Neural progenitor cell (in vitro differentiated cells): ENCODE measurements around the gene MYLK. TPM values are rescaled to one million over a fixed set of nuclear protein-coding genes. Genes with fewer than 3 reads are reported as not detected.

Experiments
- DNase-seq: peaks from one replicate; pipeline ENCODE4 v3.0.0-alpha.2; 2016; ENCODE audit warnings: low spot score
- H2AFZ ChIP-seq: fragments of 200-600 bp; sonication (generic); replicated peaks from 2 replicates; pipeline ENCODE4 v1.6.1; 2016; ENCODE audit warnings: antibody characterized with exemption
- H3F3A ChIP-seq: fragments of 200-600 bp; sonication (generic); 2 replicates; pipeline ENCODE4 v1.6.1; 2016; ENCODE audit warnings: antibody characterized with exemption, low read depth
- H3K27ac ChIP-seq: fragments of 200-600 bp; sonication (generic); 2 replicates; pipeline ENCODE4 v1.5.1; 2016; ENCODE audit warnings: mild to moderate bottlenecking
- H3K27me3 ChIP-seq: fragments of 200-600 bp; sonication (generic); 2 replicates; pipeline ENCODE4 v1.6.1; 2016; ENCODE audit warnings: mild to moderate bottlenecking, moderate library complexity
- H3K36me3 ChIP-seq: fragments of 200-600 bp; sonication (generic); 2 replicates; pipeline ENCODE4 v1.5.1; 2016
- H3K4me1 ChIP-seq: fragments of 200-600 bp; sonication (generic); 2 replicates; pipeline ENCODE4 v1.6.1; 2016; ENCODE audit warnings: mixed run types
- H3K4me2 ChIP-seq: fragments of 200-600 bp; sonication (generic); 2 replicates; pipeline ENCODE4 v1.6.1; 2016
- H3K4me3 ChIP-seq: fragments of 200-600 bp; sonication (generic); 2 replicates; pipeline ENCODE4 v1.5.1; 2016
- H3K79me2 ChIP-seq: fragments of 200-600 bp; sonication (generic); 2 replicates; pipeline ENCODE4 v1.6.1; 2016; ENCODE audit warnings: low read depth
- H3K9ac ChIP-seq: fragments of 200-600 bp; sonication (generic); 2 replicates; pipeline ENCODE4 v1.6.1; 2016
- H3K9me3 ChIP-seq: fragments of 200-600 bp; sonication (generic); 2 replicates; pipeline ENCODE4 v1.5.1; 2016; ENCODE audit warnings: low read depth
- H4K20me1 ChIP-seq: fragments of 200-600 bp; sonication (generic); 2 replicates; pipeline ENCODE4 v1.6.1; 2016; ENCODE audit warnings: low read depth
- H3K27ac Mint-ChIP-seq: 3 replicates; pipeline ENCODE4 v1.8.0; 2021; ENCODE audit warnings: mixed read lengths
- H3K27me3 Mint-ChIP-seq: 2 replicates; pipeline ENCODE4 v1.8.0; 2022; ENCODE audit warnings: low read depth, mild to moderate bottlenecking, inconsistent platforms, moderate library complexity, mixed read lengths; ENCODE audit not compliant: insufficient read depth
- H3K36me3 Mint-ChIP-seq: 3 replicates; pipeline ENCODE4 v1.8.0; 2021; ENCODE audit warnings: mixed read lengths
- H3K4me1 Mint-ChIP-seq: 3 replicates; pipeline ENCODE4 v1.8.0; 2021; ENCODE audit warnings: mixed read lengths
- H3K4me3 Mint-ChIP-seq: 3 replicates; pipeline ENCODE4 v1.8.0; 2021; ENCODE audit warnings: mild to moderate bottlenecking, moderate library complexity, mixed read lengths
- H3K9me3 Mint-ChIP-seq: 3 replicates; pipeline ENCODE4 v1.8.0; 2020; ENCODE audit warnings: mixed read lengths
- CTCF ChIP-seq: fragments of 200-600 bp; sonication (generic); IDR thresholded peaks from 2 replicates; pipeline ENCODE4 v1.5.1; 2017; ENCODE audit warnings: antibody characterized with exemption, mild to moderate bottlenecking
- EZH2 ChIP-seq: fragments of 200-600 bp; sonication (generic); IDR thresholded peaks from 2 replicates; pipeline ENCODE4 v1.6.1; 2017; ENCODE audit warnings: antibody characterized with exemption, mild to moderate bottlenecking, moderate library complexity
- EZH2phosphoT487 ChIP-seq: fragments of 200-600 bp; sonication (generic); IDR thresholded peaks from 2 replicates; pipeline ENCODE4 v1.6.1; 2017; ENCODE audit warnings: antibody characterized with exemption
- total RNA-seq: library from RNA; depleted of rRNA; stranded (reverse); fragments of >200 nt; gene quantifications from 2 replicates; pipeline ENCODE4 v1.2.3, GENCODE V29; 2015; ENCODE audit warnings: low replicate concordance

MYLK gene
- total RNA-seq, 1 donor from 2014 or later, result 28.4 TPM

GRCh38 chr3:123767009-123767372 is 117.1 kb downstream of the MYLK start:
- Histone ChIP-seq H3K27ac (peak overlapping the region; percentile 43), H3K36me3 (no peaks in the 10 kb centered on the region), H3F3A (peaks cover 15% of the 10 kb centered on the region), H3K4me3 (no peak overlapping the region), H3K79me2 (no peaks in the 10 kb centered on the region), H3K27me3 (no peaks in the 10 kb centered on the region), H4K20me1 (no peaks in the 10 kb centered on the region), H3K9me3 (no peaks in the 10 kb centered on the region), H3K4me2 (peak overlapping the region; percentile 60), H3K9ac (no peak overlapping the region), H2AFZ (no peak overlapping the region), H3K4me1 (peaks cover 15% of the 10 kb centered on the region)
- Mint-ChIP-seq H3K36me3 (peaks cover 25% of the 10 kb centered on the region), H3K4me3 (no peak overlapping the region), H3K27ac (no peak overlapping the region), H3K27me3 (peaks cover 5% of the 10 kb centered on the region), H3K4me1 (peaks cover 25% of the 10 kb centered on the region), H3K9me3 (peaks cover 2% of the 10 kb centered on the region)
- TF ChIP-seq EZH2 (no peak), CTCF (no peak), EZH2phosphoT487 (no peak)
- DNase-seq, result peak; percentile 59

GRCh38 chr3:123766193-123767008 is 117.7 kb downstream of the MYLK start:
- Histone ChIP-seq H2AFZ (no peak overlapping the region), H3K4me2 (peak overlapping the region; percentile 60), H3K27ac (peak overlapping the region; percentile 43), H3K4me1 (peaks cover 15% of the 10 kb centered on the region), H3K36me3 (no peaks in the 10 kb centered on the region), H4K20me1 (no peaks in the 10 kb centered on the region), H3K9me3 (no peaks in the 10 kb centered on the region), H3K9ac (no peak overlapping the region), H3K27me3 (no peaks in the 10 kb centered on the region), H3K79me2 (no peaks in the 10 kb centered on the region), H3F3A (peaks cover 15% of the 10 kb centered on the region), H3K4me3 (no peak overlapping the region)
- Mint-ChIP-seq H3K4me1 (peaks cover 25% of the 10 kb centered on the region), H3K36me3 (peaks cover 25% of the 10 kb centered on the region), H3K27me3 (peaks cover 5% of the 10 kb centered on the region), H3K4me3 (no peak overlapping the region), H3K27ac (no peak overlapping the region), H3K9me3 (peaks cover 2% of the 10 kb centered on the region)
- TF ChIP-seq CTCF (no peak), EZH2 (no peak), EZH2phosphoT487 (no peak)
- DNase-seq, result peak; percentile 23

GRCh38 chr3:123765475-123766128 is 118.5 kb downstream of the MYLK start:
- Mint-ChIP-seq H3K4me3 (no peak overlapping the region), H3K36me3 (peaks cover 22% of the 10 kb centered on the region), H3K27ac (no peak overlapping the region), H3K9me3 (peaks cover 2% of the 10 kb centered on the region), H3K4me1 (peaks cover 25% of the 10 kb centered on the region), H3K27me3 (peaks cover 5% of the 10 kb centered on the region)
- peaks cover 15% of the 10 kb centered on the region for H3K4me1 ChIP-seq
- no peaks in the 10 kb centered on the region for H3K27me3 ChIP-seq
- no peak for DNase-seq
- H3K27ac ChIP-seq, result no peak overlapping the region
- H3K4me3 ChIP-seq, result no peak overlapping the region
- no peak overlapping the region for H3K9ac ChIP-seq
- no peaks in the 10 kb centered on the region for H3K9me3 ChIP-seq
- TF ChIP-seq CTCF (no peak), EZH2 (no peak), EZH2phosphoT487 (no peak)
- no peaks in the 10 kb centered on the region for H4K20me1 ChIP-seq
- H2AFZ ChIP-seq, result no peak overlapping the region
- H3K36me3 ChIP-seq, result no peaks in the 10 kb centered on the region
- H3F3A ChIP-seq, result peaks cover 15% of the 10 kb centered on the region
- no peaks in the 10 kb centered on the region for H3K79me2 ChIP-seq
- no peak overlapping the region for H3K4me2 ChIP-seq
